Stimulated activated CD4-positive, alpha-beta T cell treated with anti-CD3 and anti-CD28 coated beads, Interleukin-4, amount 100 ng/mL, for 1 hour (primary cell): ENCODE data around the gene TMEM121.
A peak's percentile ranks its signal among the peaks of the same experiment; 100 is the strongest.

Source experiments
- DNase-seq: peaks from one replicate; pipeline ENCODE4 v3.0.0-alpha.2; 2020

Gene TMEM121

DNA sequence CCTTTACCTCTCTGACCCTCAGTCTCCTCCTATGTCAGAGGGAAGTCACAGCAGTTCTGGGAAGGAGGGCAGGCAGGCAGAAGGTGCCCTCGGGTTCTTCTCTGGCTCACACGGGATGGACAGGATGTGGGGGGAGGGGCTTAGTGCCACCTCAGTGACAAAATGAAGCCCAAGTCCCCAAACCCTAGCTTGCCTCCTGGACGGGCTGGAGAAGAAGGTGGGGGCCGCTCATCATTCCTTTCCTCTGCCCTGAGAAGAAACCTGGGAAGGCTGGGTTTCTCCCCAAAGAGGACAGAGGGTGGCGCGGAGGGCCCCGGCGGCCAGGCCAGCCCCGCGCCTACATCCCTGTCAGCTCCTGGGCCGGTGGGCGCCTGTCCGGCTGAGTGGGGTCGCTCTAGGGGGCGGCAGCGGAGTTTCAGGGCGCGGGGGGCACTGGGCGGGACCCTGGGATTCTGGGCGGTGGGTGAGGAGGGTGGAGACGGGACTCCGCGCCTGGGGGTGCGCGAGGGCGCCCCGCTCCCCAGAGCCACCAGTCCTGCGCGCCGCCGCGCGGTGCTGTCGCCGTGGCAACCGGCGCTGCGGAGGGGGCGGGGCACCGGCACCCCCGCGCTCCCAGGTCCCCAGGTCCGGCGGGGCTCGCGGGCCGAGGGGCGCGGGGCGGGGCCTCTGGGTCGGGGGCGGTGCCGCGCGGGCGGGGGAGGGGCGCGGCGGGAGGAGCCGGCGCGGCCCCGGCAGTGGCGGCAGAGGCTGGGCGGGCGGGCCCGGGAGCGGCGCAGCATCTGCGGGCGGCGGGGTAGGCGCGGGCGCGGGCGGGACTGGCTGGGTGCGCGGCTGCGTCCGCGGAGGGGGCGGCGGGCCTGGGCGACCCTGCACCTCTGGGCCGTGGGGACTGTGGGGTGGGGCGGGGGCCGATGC, at the start of gene TMEM121:
TSS of gene TMEM121 (plus strand) at position 723 of the 915 bp plus-strand sequence. CDS start 2,252 bp downstream, outside the sequence.
- DNase-seq = peak; percentile 45

DNA sequence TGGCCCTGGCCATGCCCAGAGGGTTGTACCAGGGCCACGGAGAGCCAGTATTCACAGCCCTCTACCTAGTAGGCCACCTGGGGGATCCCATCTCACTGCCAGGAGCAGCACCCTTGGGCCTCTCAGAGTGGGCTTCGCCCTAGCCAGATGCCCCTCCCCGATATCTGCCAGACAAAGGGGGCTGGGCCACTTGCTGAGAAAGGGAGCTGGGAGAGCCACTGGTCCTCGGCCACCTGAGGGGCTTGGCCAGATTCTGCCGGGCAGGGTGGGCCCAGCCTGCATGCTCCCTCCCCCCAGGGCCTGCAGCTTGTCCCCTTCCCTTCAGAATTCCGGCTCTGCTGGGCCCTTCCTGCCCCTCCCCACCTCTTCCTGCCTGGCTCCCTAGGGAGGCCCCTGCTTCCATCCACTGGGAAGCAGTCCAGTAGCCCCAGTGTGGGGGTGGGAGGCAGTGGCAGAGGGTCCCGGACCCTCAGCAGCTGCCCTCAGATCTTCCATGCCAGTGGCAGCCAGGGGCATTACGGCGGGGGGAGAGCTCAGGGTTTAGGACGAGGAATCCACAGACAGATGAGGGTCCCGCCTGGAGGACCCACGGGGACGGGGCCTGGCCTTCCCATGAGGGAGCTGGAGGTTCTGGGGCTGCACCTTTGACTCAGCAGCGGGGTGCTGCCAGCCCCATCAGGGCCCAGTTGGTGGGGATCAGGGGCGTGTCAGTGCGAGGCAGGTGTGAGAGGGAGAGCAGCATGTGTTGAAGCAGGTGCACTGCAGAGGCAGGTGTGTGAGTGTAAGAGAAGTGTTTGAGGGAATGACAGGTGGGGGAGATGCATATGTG, 49.3 kb upstream of the TMEM121 start:
- no peak for DNase-seq

- DNase-seq = peak; percentile 34
These were observed 48.6 kb upstream of the TMEM121 start for GRCh38 chr14:105477660-105478397.

DNA sequence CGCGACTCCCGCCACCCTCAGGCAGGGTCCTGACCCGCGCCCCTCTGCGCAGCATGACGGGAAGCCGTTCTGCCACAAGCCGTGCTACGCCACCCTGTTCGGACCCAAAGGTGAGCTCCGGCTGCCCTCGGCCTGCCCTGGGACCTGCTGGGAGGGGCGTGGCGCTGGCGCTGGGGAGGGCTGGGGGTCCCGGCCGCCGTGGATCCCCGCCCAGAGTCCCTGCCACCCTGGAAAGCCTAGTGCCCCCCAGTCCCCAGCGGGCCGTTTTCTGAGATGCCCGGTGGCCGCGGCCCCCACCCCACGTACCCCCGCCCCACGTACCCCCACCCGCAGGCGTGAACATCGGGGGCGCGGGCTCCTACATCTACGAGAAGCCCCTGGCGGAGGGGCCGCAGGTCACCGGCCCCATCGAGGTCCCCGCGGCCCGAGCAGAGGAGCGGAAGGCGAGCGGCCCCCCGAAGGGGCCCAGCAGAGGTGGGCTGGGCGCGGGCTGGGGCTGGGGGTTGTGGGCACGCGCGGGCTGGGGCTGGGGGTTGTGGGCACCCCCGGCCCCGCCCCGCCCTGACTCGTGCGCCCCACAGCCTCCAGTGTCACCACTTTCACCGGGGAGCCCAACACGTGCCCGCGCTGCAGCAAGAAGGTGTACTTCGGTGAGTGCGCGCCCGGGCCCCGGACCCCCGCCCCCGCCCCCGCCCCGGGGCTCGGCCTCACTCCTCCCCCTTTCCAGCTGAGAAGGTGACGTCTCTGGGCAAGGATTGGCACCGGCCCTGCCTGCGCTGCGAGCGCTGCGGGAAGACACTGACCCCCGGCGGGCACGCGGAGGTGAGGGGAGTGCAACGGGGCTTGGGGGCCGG, 47.8 kb upstream of the TMEM121 start:
- DNase-seq = no peak

DNA sequence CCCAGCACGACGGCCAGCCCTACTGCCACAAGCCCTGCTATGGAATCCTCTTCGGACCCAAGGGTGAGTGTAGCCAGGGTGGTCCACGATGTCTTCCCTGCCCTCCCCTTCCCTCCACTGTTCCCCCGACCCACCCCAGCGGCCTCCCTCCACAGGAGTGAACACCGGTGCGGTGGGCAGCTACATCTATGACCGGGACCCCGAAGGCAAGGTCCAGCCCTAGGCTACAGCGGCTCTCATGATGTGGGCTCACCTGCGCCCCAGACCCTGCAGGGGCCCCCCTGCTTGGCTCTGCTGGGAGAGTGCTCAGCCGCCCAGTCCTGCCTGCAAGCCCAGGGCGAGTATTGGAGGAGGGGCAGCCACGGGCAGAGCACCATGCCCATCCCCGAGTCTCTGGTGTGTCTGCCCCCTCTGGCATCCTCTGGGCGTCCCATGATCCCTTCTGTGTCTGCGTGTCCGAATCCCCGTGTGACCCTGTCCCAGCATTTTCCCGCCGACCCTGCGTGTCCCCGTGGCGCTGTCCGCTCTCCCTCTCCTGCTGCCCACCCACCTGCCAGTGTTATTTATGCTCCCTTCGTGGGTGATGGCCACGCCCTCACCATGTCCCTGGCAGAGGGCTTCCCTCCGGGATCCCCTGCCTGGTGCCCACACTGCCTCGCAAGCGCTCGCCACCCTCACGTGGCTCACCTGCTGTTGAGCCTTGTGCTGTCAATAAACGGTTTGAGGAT, 46.8 kb upstream of the TMEM121 start:
- DNase-seq = no peak

DNA sequence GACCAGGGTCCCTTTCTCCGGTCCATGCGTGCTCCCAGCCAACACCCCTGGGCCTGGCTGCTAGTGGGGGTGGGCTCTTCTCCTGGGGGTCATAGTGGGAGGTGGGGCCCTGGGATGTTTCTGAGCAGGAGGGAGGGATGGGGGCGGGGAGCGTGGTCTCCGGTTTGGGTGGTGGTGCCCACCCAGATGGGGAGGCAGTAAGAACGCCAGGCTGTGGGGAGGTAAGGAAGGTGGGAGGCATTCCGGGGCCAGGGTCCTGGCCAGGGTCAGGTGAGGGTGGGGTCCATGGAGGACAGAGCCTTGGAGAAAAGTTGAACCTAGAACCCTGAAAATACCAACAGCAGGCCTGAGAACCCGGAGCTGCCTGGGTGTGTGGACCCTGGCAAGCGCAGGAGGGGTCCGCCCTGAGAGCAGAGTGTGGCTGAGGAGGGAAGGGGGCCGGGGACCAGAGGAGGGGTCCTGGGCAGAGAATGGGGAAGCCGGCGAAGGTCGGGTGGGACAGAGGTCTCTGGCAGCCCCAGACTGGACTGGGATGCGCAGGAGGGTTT, 46.1 kb upstream of the TMEM121 start:
- no peak for DNase-seq

GRCh38 chr14:105480807-105481801, 45.3 kb upstream of the TMEM121 start:
- peak; percentile 89 for DNase-seq

DNA sequence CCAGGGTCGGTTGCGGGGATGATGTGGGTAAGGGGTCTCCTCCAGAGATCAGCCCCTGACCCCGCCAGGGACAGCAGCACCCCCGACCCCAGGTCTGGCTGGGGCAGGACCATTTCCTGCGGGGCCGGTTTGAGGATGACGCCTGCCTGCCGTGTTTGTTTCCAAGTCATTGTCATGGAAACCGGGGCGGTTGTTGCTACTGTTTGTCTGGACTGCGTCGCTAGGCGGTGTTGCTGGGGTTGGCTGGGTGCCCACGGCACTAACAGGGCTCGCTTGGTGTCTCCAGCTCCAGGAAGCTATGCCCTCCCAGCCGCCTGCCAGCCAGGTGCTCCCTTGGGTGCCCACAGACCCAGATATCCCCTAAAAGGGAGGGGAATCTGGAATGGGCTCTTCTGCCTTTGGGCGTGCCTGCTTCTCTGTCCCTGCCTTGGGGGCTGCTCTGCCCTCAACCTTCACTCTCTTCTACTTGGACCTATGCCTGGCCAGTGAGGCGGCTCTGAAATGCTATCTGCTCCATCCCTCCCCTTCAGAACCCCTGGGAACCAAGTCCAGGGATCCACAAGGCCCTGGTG, 44.4 kb upstream of the TMEM121 start:
- DNase-seq = peak; percentile 81

DNA sequence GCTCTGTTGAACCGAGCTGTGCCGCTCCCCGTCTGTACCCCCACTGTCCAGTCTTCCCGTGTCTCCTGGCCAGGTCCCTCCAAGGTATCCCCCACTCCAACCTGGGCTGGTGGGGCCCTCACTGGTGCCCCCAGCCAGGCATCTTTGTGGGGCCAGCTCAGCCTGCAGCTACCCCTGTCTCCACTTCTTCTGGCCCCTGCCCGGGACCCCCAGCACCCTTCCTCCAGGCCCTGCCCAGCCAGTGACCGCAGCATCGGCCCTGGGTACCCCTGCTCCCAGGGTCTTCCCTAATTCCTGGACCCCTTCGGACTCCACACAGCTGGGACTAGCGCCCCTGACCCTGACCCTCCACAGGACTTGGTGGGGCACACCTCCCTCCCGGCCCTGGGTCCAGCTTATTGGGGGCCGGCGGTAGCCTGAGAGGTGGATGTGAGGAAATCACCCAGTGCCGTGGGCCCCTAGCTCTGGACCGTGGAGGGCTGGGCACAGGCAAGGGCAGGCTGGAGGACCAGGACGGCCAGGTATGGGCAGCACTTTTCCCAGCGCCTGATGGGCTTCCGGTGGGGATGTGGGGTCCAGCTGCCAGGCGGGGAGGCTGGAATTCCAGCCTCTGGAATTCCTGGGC, 43.8 kb upstream of the TMEM121 start:
- DNase-seq = no peak

DNA sequence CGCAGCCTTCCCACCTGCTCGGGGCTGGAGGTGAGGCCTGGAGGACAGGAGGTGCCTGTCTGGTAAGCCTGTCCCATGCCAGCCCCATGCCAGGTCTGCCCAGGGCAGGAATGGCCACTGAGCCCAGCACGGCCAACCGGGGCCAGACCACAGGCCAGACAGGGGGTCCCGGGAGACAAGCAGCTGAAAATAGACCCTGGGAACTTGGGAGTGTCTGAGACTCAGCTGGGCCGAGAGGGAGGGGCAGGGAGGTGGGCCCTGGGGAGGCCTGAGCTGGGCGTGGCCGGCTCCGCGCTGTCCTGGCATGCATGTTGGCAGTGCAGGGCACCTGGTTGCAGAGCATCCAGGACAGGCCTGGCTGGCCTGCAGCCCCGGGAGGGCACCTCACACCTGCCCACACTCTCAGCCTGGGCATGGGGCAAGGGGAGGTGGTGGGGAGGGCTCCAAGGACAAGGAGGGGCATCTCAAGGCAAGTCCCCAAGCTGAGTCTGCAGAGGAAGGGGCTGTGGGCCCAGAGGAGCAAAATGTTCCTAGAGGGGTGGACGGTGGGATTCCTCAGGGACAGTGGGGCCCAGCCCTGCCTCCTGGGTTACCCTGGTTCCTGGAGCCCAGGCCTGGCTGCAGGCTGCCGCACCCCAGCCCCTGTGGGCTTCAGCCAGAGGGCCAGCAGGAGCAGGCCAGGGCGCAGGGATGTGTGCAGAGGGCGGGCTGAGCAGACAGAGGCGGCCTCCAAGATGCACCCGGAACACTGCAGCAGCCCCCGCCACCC, 42.9 kb upstream of the TMEM121 start:
- DNase-seq = no peak

DNA sequence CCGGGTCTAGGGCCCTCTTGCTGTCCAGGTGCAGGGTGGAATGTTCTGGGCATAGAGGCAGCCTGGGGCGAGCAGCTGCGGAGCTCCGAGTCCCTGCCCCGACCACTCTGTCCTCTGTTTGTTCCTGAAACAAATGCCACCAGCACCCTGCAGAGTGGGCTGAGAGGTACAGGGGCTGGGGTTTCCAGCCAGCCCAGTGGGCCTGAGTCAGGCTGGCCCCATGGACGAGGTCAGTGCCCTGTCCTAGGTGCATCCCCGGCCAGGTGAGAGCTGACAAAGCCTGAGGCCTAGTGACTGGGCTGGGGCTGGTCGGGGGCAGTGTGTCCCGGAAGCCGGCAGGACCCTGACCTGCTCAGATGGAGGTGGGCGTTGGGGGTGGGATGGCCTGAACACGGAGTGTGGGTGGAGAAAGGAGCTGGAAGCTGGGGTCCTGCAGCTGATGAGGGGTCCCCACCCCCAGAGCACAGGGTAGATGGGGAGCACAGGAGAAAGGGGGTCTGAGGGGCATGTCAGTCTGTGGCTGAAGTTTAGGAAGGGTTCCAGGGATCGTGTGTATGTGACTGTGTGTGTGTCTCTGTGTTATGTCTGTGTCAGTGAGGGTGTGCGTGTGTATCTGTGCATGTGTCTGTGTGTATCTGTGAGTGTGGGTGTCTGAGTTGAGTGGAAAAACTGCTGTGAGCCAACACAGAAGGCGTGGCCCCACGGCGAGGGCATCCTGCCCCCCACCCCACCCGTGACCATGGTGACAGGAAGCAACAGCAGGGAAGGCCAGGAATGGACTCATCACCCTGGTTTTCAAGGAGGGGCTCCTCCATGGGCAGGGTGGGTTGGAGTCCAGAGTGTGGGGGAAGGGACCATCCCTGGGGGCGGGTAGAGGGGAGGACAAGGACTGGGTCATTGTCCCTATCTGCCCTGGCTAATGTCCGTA, 42.0 kb upstream of the TMEM121 start:
- DNase-seq = peak; percentile 37

DNA sequence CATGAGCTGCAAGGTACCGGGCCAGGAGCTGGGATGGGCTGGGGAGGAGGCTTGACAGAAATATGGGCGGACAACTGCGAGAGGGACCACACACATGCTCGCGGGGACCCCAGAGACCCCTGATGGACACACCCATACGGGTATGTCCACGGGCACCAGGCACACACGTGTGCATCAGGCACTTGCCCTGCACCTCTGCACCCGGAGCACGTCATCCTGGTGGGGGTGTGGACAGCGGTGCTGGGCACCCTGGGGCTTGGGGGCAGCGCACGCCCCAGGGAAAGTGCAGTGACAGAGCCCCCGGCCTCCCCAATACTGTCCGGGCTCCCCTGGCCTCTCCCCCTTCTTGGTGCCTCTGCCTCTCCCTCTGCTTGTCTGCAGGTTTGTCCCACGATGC, 41.4 kb upstream of the TMEM121 start:
- no peak for DNase-seq

DNA sequence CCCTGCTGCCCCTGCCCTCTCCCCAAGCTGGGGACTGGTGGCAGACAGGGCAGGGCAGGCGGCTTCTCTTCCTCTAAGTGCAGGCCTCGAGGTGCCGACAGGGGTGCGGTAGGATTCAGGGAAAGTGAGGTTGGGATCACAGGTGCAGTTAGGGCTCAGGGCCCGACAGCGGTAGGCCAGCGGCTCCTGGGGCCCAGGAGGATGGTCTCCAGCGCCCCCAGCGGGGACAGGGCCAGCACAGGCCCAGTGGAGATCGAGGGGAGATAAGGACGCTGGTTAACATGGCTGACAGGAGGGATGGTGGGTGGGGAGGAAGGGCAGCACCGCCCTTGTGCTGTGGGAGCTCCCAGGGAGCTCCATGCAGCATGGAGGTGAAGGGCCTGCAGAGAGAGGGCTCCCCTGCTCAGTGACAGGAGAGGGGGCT, 40.6 kb upstream of the TMEM121 start:
- peak; percentile 42 for DNase-seq

DNA sequence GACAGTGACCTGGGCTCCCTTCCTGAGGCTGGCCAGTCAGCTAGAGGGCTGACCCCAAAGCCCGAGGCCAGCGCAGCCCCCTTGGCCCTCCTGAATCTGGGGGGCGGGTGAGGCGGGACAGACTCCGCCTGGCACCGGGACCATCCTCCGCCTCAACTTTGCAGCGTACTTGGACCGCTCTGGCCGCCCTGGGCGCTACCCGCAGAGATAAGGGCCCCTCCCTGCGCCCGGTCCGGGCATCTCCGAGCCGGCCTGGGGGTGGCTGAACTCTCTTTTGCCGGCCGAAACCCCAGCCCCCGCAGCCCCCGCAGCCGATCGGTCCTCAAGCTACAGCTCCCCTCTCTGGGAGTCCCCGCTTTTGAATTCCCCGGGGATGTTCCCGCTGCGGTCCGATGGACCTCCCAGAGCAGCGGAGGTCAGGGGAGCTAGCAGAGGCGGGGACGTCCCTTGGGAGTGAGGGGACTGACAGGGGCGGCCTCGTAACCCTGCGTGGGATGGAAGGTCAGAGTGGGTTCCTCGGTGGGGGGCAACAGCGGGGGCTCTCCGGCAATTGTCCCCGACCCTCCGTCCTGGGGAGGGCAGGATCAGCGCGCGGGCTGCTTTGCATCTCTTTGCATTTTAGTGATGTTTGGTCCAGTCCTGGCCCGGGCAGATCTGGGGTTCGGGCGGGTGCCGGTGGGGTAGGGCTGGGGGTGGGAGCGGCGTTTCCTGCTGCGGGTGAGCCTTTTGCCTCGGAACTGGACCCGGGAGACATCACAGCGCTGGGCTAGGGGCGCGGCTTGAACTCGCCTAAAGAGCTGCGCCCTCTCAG, 40.0 kb upstream of the TMEM121 start, which contains the start of gene CRIP1:
TSS of gene CRIP1 (plus strand) at position 724 of the 811 bp plus-strand sequence. CDS start 374 bp downstream, outside the sequence.
- DNase-seq = no peak

GRCh38 chr14:105486974-105487448, 39.4 kb upstream of the TMEM121 start:
- DNase-seq = peak; percentile 49
